DOHH2 (cell line): ENCODE data around the gene FLRT1.

Experiments
- H3F3A ChIP-seq: fragments of 200-600 bp; sonication (generic), shearing (Covaris generic); 2 replicates; pipeline ENCODE4 v1.6.0; 2016; ENCODE audit warnings: antibody characterized with exemption, mild to moderate bottlenecking; ENCODE audit not compliant: control insufficient read depth, insufficient read depth
- H3K27ac ChIP-seq: fragments of 200-600 bp; sonication (generic); 2 replicates; pipeline ENCODE4 v1.5.1; 2014; ENCODE audit warnings: low read depth, mild to moderate bottlenecking, low read length, moderate library complexity
- H3K27me3 ChIP-seq: fragments of 200-600 bp; sonication (generic); 2 replicates; pipeline ENCODE4 v1.6.1; 2014; ENCODE audit warnings: mild to moderate bottlenecking, low read length, mixed read lengths; ENCODE audit not compliant: control insufficient read depth
- H3K36me3 ChIP-seq: fragments of 200-600 bp; sonication (generic); 2 replicates; pipeline ENCODE4 v1.6.1; 2014; ENCODE audit warnings: mild to moderate bottlenecking, low read length, moderate library complexity, mixed read lengths; ENCODE audit not compliant: control insufficient read depth
- H3K4me1 ChIP-seq: fragments of 200-600 bp; sonication (generic); 2 replicates; pipeline ENCODE4 v1.6.1; 2014; ENCODE audit warnings: mild to moderate bottlenecking, low read length, mixed read lengths; ENCODE audit not compliant: control insufficient read depth
- H3K4me2 ChIP-seq: fragments of 200-600 bp; sonication (generic); 2 replicates; pipeline ENCODE4 v1.6.0; 2014; ENCODE audit warnings: mild to moderate bottlenecking, low read length, moderate library complexity
- H3K4me3 ChIP-seq: fragments of 200-600 bp; sonication (generic); 2 replicates; pipeline ENCODE4 v1.5.1; 2014; ENCODE audit warnings: mild to moderate bottlenecking, low read length, mixed read lengths
- H3K79me2 ChIP-seq: fragments of 200-600 bp; sonication (generic); 2 replicates; pipeline ENCODE4 v1.6.1; 2014; ENCODE audit warnings: mild to moderate bottlenecking, low read length, mixed read lengths; ENCODE audit not compliant: control insufficient read depth
- H3K9me2 ChIP-seq: fragments of 200-600 bp; sonication (generic); replicated peaks from 2 replicates; pipeline ENCODE4 v1.6.1; 2014; ENCODE audit warnings: mild to moderate bottlenecking, low read length, mixed read lengths; ENCODE audit not compliant: control insufficient read depth
- H3K9me3 ChIP-seq: fragments of 200-600 bp; sonication (generic); 2 replicates; pipeline ENCODE4 v1.6.1; 2014; ENCODE audit warnings: antibody characterized with exemption, low read length, mixed read lengths; ENCODE audit not compliant: control insufficient read depth, insufficient read depth
- H4K20me1 ChIP-seq: fragments of 200-600 bp; sonication (generic); 2 replicates; pipeline ENCODE4 v1.6.0; 2014; ENCODE audit warnings: low read depth, mild to moderate bottlenecking, antibody characterized with exemption, low read length, moderate library complexity; ENCODE audit not compliant: control insufficient read depth, insufficient read depth
- EZH2phosphoT487 ChIP-seq: fragments of 200-600 bp; sonication (generic); IDR thresholded peaks from 2 replicates; pipeline ENCODE4 v1.6.1; 2017; ENCODE audit warnings: borderline replicate concordance, mild to moderate bottlenecking, antibody characterized with exemption, low read length, moderate library complexity, mixed read lengths
- TF ChIP-seq, protein P1 (sequence below): fragments of 200-600 bp; sonication (generic); IDR thresholded peaks from one replicate; pipeline ENCODE4 v1.5.1; 2014; ENCODE audit warnings: antibody characterized with exemption, mild to moderate bottlenecking, low read depth, low read length; ENCODE audit not compliant: poor library complexity, severe bottlenecking

FLRT1 gene

DNA sequence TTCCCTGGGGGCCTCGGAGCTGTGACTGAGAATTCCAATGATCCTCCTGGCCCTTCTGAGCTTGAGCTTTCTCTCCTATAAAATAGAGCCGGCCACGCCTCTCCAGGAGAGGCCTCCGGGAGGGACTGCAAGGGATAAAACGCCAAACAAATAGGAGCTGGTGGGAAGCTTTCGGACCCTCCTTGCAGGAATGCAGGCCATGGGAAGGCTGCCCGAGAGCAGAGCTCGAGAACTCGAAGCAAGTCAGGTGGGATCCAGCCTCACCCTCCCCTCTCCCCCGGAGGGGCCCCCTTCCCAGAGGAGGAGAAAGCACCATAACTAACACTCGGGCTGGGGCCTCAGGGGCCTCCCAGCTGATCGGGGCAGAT, 34.6 kb downstream of the FLRT1 start:
- H3F3A ChIP-seq: no peaks in the 10 kb centered on the region
- no peak overlapping the region for H3K4me3 ChIP-seq
- TF ChIP-seq, protein P1, sequence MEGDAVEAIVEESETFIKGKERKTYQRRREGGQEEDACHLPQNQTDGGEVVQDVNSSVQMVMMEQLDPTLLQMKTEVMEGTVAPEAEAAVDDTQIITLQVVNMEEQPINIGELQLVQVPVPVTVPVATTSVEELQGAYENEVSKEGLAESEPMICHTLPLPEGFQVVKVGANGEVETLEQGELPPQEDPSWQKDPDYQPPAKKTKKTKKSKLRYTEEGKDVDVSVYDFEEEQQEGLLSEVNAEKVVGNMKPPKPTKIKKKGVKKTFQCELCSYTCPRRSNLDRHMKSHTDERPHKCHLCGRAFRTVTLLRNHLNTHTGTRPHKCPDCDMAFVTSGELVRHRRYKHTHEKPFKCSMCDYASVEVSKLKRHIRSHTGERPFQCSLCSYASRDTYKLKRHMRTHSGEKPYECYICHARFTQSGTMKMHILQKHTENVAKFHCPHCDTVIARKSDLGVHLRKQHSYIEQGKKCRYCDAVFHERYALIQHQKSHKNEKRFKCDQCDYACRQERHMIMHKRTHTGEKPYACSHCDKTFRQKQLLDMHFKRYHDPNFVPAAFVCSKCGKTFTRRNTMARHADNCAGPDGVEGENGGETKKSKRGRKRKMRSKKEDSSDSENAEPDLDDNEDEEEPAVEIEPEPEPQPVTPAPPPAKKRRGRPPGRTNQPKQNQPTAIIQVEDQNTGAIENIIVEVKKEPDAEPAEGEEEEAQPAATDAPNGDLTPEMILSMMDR: no peak
- TF ChIP-seq EZH2phosphoT487: no peak
- H3K4me2 ChIP-seq: no peak overlapping the region
- H3K4me1 ChIP-seq: no peaks in the 10 kb centered on the region
- H3K9me3 ChIP-seq: no peaks in the 10 kb centered on the region
- H4K20me1 ChIP-seq: no peaks in the 10 kb centered on the region
- no peaks in the 10 kb centered on the region for H3K79me2 ChIP-seq
- no peak overlapping the region for H3K27ac ChIP-seq
- H3K27me3 ChIP-seq: no peaks in the 10 kb centered on the region
- no peaks in the 10 kb centered on the region for H3K9me2 ChIP-seq
- H3K36me3 ChIP-seq: no peaks in the 10 kb centered on the region

DNA sequence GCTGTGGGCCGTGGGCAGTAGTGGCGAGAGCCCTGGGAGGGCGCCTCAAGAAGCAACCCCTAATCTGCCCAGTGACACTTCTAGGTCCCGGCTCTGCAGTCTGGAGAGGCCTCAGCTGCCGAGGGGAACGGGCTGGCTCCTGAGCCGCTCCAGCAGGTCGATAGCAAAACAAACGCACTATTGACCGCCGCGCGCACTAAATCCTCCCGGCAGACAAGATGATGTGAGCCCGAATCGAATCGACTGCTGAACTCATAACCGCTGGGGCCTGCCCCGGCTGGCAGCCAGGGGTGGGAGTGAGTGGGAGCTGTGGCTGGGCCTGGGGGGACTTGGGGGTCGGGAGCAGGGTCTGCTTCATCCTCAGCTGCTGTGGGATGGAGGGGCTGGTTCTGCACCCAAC, 36.1 kb downstream of the FLRT1 start:
- Histone ChIP-seq H3K4me1 (no peaks in the 10 kb centered on the region), H4K20me1 (no peaks in the 10 kb centered on the region), H3K4me2 (no peak overlapping the region), H3K4me3 (no peak overlapping the region), H3K9me2 (no peaks in the 10 kb centered on the region), H3K79me2 (no peaks in the 10 kb centered on the region), H3K36me3 (no peaks in the 10 kb centered on the region), H3F3A (no peaks in the 10 kb centered on the region), H3K27ac (no peak overlapping the region), H3K9me3 (no peaks in the 10 kb centered on the region), H3K27me3 (no peaks in the 10 kb centered on the region)
- no peak for TF ChIP-seq EZH2phosphoT487
- TF ChIP-seq, protein P1: no peak

DNA sequence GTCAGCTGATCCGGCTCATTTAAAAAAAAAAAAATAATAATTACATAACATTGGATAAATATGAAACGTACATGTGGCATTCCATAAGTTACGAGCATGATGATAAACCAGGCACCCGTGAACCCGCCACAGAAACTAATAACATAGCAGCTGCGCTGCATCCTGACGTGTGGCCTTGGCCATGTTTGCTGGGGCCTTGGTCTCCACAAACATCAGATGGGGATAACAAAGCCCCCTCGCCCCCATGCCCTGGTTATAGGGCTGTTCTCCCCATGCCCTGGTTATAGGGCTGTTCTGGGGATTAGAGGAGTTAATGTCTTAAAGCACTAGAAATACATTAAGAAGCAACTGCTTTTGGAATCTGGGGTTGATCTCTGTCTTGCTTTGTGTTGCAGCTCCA, 36.7 kb downstream of the FLRT1 start:
- TF ChIP-seq EZH2phosphoT487: no peak
- TF ChIP-seq, protein P1: no peak
- Histone ChIP-seq H3K27ac (no peak overlapping the region), H3F3A (no peaks in the 10 kb centered on the region), H3K9me3 (no peaks in the 10 kb centered on the region), H3K4me1 (no peaks in the 10 kb centered on the region), H3K79me2 (no peaks in the 10 kb centered on the region), H3K4me2 (no peak overlapping the region), H4K20me1 (no peaks in the 10 kb centered on the region), H3K27me3 (no peaks in the 10 kb centered on the region), H3K36me3 (no peaks in the 10 kb centered on the region), H3K9me2 (no peaks in the 10 kb centered on the region), H3K4me3 (no peak overlapping the region)

DNA sequence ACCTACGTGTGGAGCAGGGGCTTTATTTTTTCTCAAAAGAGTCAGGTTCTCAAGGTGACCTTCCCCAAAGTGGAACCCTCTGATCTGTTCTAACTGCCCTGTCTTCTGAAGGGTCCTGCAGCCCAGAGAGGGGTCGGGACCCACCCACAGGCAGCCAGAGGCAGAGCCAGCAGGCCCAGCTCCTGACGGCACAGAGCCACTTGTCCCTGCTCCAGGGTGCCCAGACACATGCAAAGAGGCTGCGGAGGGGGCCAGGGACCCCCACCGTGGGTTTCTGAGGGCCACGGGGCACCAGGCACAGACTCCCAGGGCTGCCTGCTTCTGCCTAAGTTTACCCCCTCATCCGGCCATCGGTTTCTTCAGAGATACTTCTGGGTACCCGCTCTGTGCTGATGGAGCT, 37.1 kb downstream of the FLRT1 start:
- no peaks in the 10 kb centered on the region for H4K20me1 ChIP-seq
- no peaks in the 10 kb centered on the region for H3K9me2 ChIP-seq
- H3K27ac ChIP-seq: no peak overlapping the region
- H3K9me3 ChIP-seq: no peaks in the 10 kb centered on the region
- no peaks in the 10 kb centered on the region for H3K79me2 ChIP-seq
- no peaks in the 10 kb centered on the region for H3K36me3 ChIP-seq
- no peak overlapping the region for H3K4me3 ChIP-seq
- no peaks in the 10 kb centered on the region for H3F3A ChIP-seq
- no peak for TF ChIP-seq EZH2phosphoT487
- TF ChIP-seq, protein P1: no peak
- H3K4me1 ChIP-seq: no peaks in the 10 kb centered on the region
- no peaks in the 10 kb centered on the region for H3K27me3 ChIP-seq
- no peak overlapping the region for H3K4me2 ChIP-seq
